Tibial artery (tissue), 4 donors: ENCODE data around the gene ITPRIP.
A peak's percentile ranks its signal among the peaks of the same experiment; 100 is the strongest.

ENCODE experiments used
- DNase-seq, 2 donors: peaks; one replicate each; pipeline ENCODE4 v3.0.0-alpha.2; 2019
- H3K27ac ChIP-seq, 2 donors: fragments of 200-600 bp; sonication (generic) in 1 of 2; 1 replicate in 1 of 2; 2 replicates in 1 of 2; pipeline ENCODE4 v1.5.1; 2018 to 2019; ENCODE audit warnings: mild to moderate bottlenecking in 1 of 2
- H3K27me3 ChIP-seq, 2 donors: fragments of 200-600 bp; sonication (generic) in 1 of 2; one replicate each; pipeline versions ENCODE4 v1.5.1 to v1.6.0; 2016 to 2019
- H3K36me3 ChIP-seq, 3 donors: fragments of 200-600 bp; sonication (generic) in 2 of 3; one replicate each; pipeline ENCODE4 v1.5.1; 2016 to 2019; ENCODE audit warnings: mild to moderate bottlenecking in 2 of 3
- H3K4me1 ChIP-seq, 4 donors: fragments of 200-600 bp; sonication (generic) in 2 of 4; 1 replicate in 3 of 4; 2 replicates in 1 of 4; pipeline ENCODE4 v1.5.1; 2016 to 2019
- H3K4me3 ChIP-seq, 2 donors: fragments of 200-600 bp; sonication (generic) in 1 of 2; 1 replicate in 1 of 2; 2 replicates in 1 of 2; pipeline ENCODE4 v1.5.1; 2018 to 2019; ENCODE audit warnings: mild to moderate bottlenecking in 2 of 2
- H3K9me3 ChIP-seq, 3 donors: fragments of 200-600 bp; sonication (generic) in 1 of 3; one replicate each; pipeline ENCODE4 v1.5.1; 2016 to 2019
- CTCF ChIP-seq, 2 experiments: fragments of 200-600 bp in 1 of 2; fragments of 450-650 bp in 1 of 2; IDR thresholded peaks; one replicate each; pipeline ENCODE4 v1.5.1; 2017 to 2019; ENCODE audit warnings: antibody characterized with exemption in 2 of 2, mild to moderate bottlenecking in 1 of 2, moderate library complexity in 1 of 2
- intact Hi-C: fragments of 100-400 bp; cut with DNase I; formaldehyde crosslinking; loops from one replicate; pipeline ENCODE4 v1.15.0; 2023; ENCODE audit warnings: low total_unique reads

The ITPRIP gene

DNA sequence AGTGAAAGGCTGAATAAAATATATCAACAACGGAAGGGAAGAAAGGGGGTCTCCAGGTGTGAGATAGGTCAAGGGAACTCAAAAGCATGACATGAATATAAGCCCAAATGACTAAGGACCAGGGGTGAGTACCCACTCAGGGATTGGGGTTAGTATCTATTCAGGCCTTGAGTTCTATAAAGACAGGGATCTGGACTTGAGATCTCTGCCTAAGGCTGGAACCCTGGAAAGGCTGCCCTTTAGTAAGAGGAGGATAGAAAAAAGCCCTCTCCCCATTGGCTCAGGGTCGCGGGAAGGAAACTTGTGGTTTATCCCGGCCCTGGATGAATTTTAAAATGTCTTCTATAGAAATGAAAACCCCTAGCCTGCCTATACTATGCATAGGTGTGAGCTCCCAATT, 2.4 kb upstream of the ITPRIP start:
- intact Hi-C loops: no loop called here

GRCh38 chr10:104340111-104340526, 1.9 kb upstream of the ITPRIP start:
- intact Hi-C loops: no loop called here
- Histone ChIP-seq H3K27ac (peak overlapping the region; percentile 92 to 98), H3K36me3 (no peaks in the 10 kb centered on the region), H3K4me1 (peaks cover 0 to 38% (median 23%) of the 10 kb centered on the region in 4 donors), H3K9me3 (no peaks in the 10 kb centered on the region), H3K27me3 (no peaks in the 10 kb centered on the region), H3K4me3 (peak overlapping the region; percentile 63 to 86)
- DNase-seq: no peak
- no peak for TF ChIP-seq CTCF (IDR thresholded peaks at IDR 0.05)

More for the DNA sequence above, 2.4 kb upstream of the ITPRIP start:
- Histone ChIP-seq H3K27ac (peak overlapping the region; percentile 92 to 98), H3K27me3 (no peaks in the 10 kb centered on the region), H3K4me1 (peaks cover 0 to 32% (median 18%) of the 10 kb centered on the region in 4 donors), H3K36me3 (no peaks in the 10 kb centered on the region), H3K4me3 (no peak overlapping the region), H3K9me3 (no peaks in the 10 kb centered on the region)
- TF ChIP-seq CTCF (IDR thresholded peaks at IDR 0.05): no peak
- DNase-seq: no peak

GRCh38 chr10:104339469-104340110, 1.3 kb upstream of the ITPRIP start:
- intact Hi-C loops: loop anchor here (2.0 kb wide), 1 partner anchor 39 kb away; no protein-coding TSS in a partner anchor
- Histone ChIP-seq H3K27ac (peak overlapping the region; percentile 92 to 98), H3K36me3 (no peaks in the 10 kb centered on the region), H3K4me3 (peak overlapping the region; percentile 63 to 86), H3K27me3 (no peaks in the 10 kb centered on the region), H3K9me3 (no peaks in the 10 kb centered on the region), H3K4me1 (peaks cover 0 to 42% (median 28%) of the 10 kb centered on the region in 4 donors)
- TF ChIP-seq CTCF (IDR thresholded peaks at IDR 0.05): no peak
- no peak for DNase-seq

DNA sequence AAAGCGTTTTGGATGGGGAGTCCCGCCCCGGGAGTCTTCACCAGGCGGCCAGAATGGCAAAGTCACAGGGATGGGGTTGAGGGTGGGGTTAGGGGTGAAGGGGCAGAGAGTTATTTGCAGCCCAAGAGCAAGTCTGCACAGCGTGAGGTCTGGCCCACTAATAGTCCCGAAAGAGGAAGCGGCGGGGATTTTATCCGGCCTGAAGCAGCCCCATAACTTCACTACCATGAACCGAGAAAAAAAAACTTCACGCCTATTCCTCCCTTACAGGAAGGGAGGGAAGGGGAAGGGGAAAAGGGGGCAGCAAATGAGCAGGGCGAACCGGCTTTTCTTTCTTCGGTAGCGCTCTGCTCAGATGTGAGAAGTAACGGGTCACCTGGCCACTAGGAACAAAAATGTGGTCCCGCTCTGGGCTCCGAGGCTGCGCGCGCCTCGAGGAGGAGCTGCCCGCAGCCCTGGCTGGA, 712 bp downstream of the ITPRIP start:
- TF ChIP-seq CTCF (IDR thresholded peaks at IDR 0.05): no peak
- Histone ChIP-seq H3K36me3 (no peaks in the 10 kb centered on the region), H3K27me3 (no peaks in the 10 kb centered on the region), H3K27ac (peak overlapping the region; percentile 92 to 98), H3K9me3 (no peaks in the 10 kb centered on the region), H3K4me1 (peaks cover 0 to 54% (median 47%) of the 10 kb centered on the region in 4 donors), H3K4me3 (peak overlapping the region; percentile 63 to 86)
- no peak for DNase-seq
- intact Hi-C loops: no loop called here

- Histone ChIP-seq H3K9me3 (no peaks in the 10 kb centered on the region), H3K4me1 (peaks cover 0 to 60% (median 52%) of the 10 kb centered on the region in 4 donors), H3K4me3 (peak overlapping the region; percentile 63 to 86), H3K27ac (peak overlapping the region; percentile 92 to 98), H3K36me3 (no peaks in the 10 kb centered on the region), H3K27me3 (no peaks in the 10 kb centered on the region)
- intact Hi-C loops: no loop called here
- TF ChIP-seq CTCF (IDR thresholded peaks at IDR 0.05): no peak
- no peak for DNase-seq
Observed at GRCh38 chr10:104336821-104337467, 1.3 kb downstream of the ITPRIP start.
